K562 (cell line): ENCODE measurements around the gene SERHL2. TPM values are rescaled to one million over a fixed set of nuclear protein-coding genes. Genes with fewer than 3 reads are reported as not detected.

Experiments used
- C11orf30 ChIP-seq: fragments of 450-650 bp; IDR thresholded peaks from 2 replicates; pipeline ENCODE4 v1.6.1; 2016; ENCODE audit warnings: low read depth, mild to moderate bottlenecking
- CBX2 ChIP-seq: fragments of 200-600 bp; sonication (generic); IDR thresholded peaks from one replicate; pipeline ENCODE4 v1.6.1; 2012; ENCODE audit warnings: mild to moderate bottlenecking, low read length, inconsistent platforms; ENCODE audit not compliant: insufficient read depth, poor library complexity, severe bottlenecking
- CC2D1A ChIP-seq: fragments of 450-650 bp; IDR thresholded peaks from 2 replicates; pipeline ENCODE4 v1.6.1; 2017; ENCODE audit warnings: mild to moderate bottlenecking
- CHAMP1 ChIP-seq: fragments of 450-650 bp; IDR thresholded peaks from 2 replicates; pipeline ENCODE4 v1.6.1; 2016; ENCODE audit warnings: mild to moderate bottlenecking
- E2F6 ChIP-seq, 2 experiments: IDR thresholded peaks; 2 replicates each; pipeline ENCODE4 v1.6.1; 2011; ENCODE audit warnings: borderline replicate concordance in 1 of 2, control low read depth in 1 of 2, low read depth in 1 of 2, low read length in 1 of 2, mild to moderate bottlenecking in 1 of 2, mixed read lengths in 1 of 2, moderate library complexity in 1 of 2; ENCODE audit not compliant: insufficient read depth in 1 of 2, insufficient read length in 1 of 2, poor library complexity in 1 of 2, severe bottlenecking in 1 of 2; ENCODE audit errors: extremely low read depth in 1 of 2
- EP400 ChIP-seq: fragments of 450-650 bp; IDR thresholded peaks from 2 replicates; pipeline ENCODE4 v1.6.1; 2017; ENCODE audit warnings: antibody characterized with exemption, mild to moderate bottlenecking, moderate library complexity
- ETS1 ChIP-seq: conservative IDR thresholded peaks from 2 replicates; pipeline ENCODE4 v1.6.1; 2011; ENCODE audit warnings: low read depth, mild to moderate bottlenecking, low read length; ENCODE audit not compliant: control insufficient read depth
- FOXP1 ChIP-seq: sonication (generic); formaldehyde crosslinking; IDR thresholded peaks from 2 replicates; pipeline ENCODE4 v1.8.0; 2022; ENCODE audit warnings: mild to moderate bottlenecking, missing genetic modification reagents
- GTF2E2 ChIP-seq: fragments of 200-800 bp; sonication (Bioruptor generic); IDR thresholded peaks from 2 replicates; pipeline ENCODE4 v1.6.1; 2016; ENCODE audit warnings: missing genetic modification characterization, missing compliant biosample characterization
- MNT ChIP-seq, 2 experiments: fragments of 450-650 bp; conservative IDR thresholded peaks; 2 replicates each; pipeline ENCODE4 v1.6.1; 2017; ENCODE audit warnings: mild to moderate bottlenecking in 2 of 2, moderate library complexity in 2 of 2
- PHF8 ChIP-seq: fragments of 200-600 bp; sonication (generic); IDR thresholded peaks from 2 replicates; pipeline ENCODE4 v1.6.1; 2012; ENCODE audit warnings: mixed run types, mild to moderate bottlenecking, inconsistent platforms, low read length, moderate library complexity, borderline replicate concordance
- RBFOX2 ChIP-seq: fragments of 200-400 bp; formaldehyde crosslinking; IDR thresholded peaks from 2 replicates; pipeline ENCODE4 v1.6.1; 2017; ENCODE audit warnings: low read depth, mild to moderate bottlenecking, low read length, moderate library complexity
- SAFB ChIP-seq: fragments of 200-400 bp; formaldehyde crosslinking; IDR thresholded peaks from 2 replicates; pipeline ENCODE4 v1.6.1; 2017; ENCODE audit warnings: low read depth, low read length, borderline replicate concordance
- THRA ChIP-seq: fragments of 450-650 bp; IDR thresholded peaks from 2 replicates; pipeline ENCODE4 v1.6.1; 2017; ENCODE audit warnings: mild to moderate bottlenecking, moderate library complexity
- YY1 ChIP-seq, 3 experiments: IDR thresholded peaks; 2 replicates each; pipeline ENCODE4 v1.6.1; 2011; ENCODE audit warnings: low read length in 2 of 3, mild to moderate bottlenecking in 2 of 3, moderate library complexity in 2 of 3, borderline replicate concordance in 1 of 3, control low read depth in 1 of 3, low read depth in 1 of 3; ENCODE audit not compliant: insufficient read depth in 3 of 3, insufficient replicate concordance in 2 of 3, control insufficient read depth in 1 of 3, insufficient read length in 1 of 3; ENCODE audit errors: extremely low read depth in 1 of 3
- polyA plus RNA-seq, 8 experiments: library from polyadenylated mRNA; depleted of rRNA in 4 of 8; stranded (reverse) in 5 of 8; unstranded in 3 of 8; fragments of >200 nt; fragmentation: Nextera tagmentation in 2 of 8; fragmentation: Illumina TruSeq in 1 of 8; extraction: Ambion mirVana in 2 of 8; extraction: Trizol in 1 of 8; gene quantifications; 2 replicates each; pipeline versions ENCODE4 v1.2.1 to v1.2.3, GENCODE V29; 2011 to 2014; ENCODE audit warnings: inconsistent platforms in 1 of 8, missing spikeins in 1 of 8
- total RNA-seq, 7 experiments: library from RNA; depleted of rRNA in 6 of 7; stranded (reverse); fragments of >200 nt in 6 of 7; fragmentation: Illumina TruSeq in 2 of 7; extraction: Trizol in 2 of 7; gene quantifications; 2 replicates each; pipeline versions ENCODE4 v1.2.1 to v1.2.3, GENCODE V29; 2011 to 2021; ENCODE audit warnings: low replicate concordance in 1 of 7

The SERHL2 gene
- total and polyA plus RNA-seq, 9 of the 15 experiments (the other 6 are each of a cell fraction or from before 2014, with no cell fraction given), result 19.9 to 62.6 (median 25.2) TPM

GRCh38 chr22:42581762-42582716 lies 28.3 kb downstream of the SERHL2 start (continued):
- TF ChIP-seq YY1 (IDR thresholded peaks at IDR 0.05; ENCODE audit: borderline replicate concordance in 1 of 3, control insufficient read depth in 1 of 3, extremely low read depth in 1 of 3, insufficient read depth in 3 of 3, insufficient read length in 1 of 3, insufficient replicate concordance in 2 of 3, low read depth in 1 of 3, low read length in 2 of 3), result peak; percentile 59 to 94 (median 90)
- TF ChIP-seq SAFB, result peak; percentile 31; the same call in 1 of the 2 replicates
- TF ChIP-seq C11orf30, result peak; percentile 78
- no peak for TF ChIP-seq THRA
- TF ChIP-seq CBX2, result no peak
- peak in 1 of 2 experiments; percentile 64 for TF ChIP-seq E2F6 (IDR thresholded peaks at IDR 0.05; ENCODE audit: borderline replicate concordance in 1 of 2, extremely low read depth in 1 of 2, insufficient read depth in 1 of 2, insufficient read length in 1 of 2, low read depth in 1 of 2, low read length in 1 of 2, poor library complexity in 1 of 2, severe bottlenecking in 1 of 2)
- no peak for TF ChIP-seq GTF2E2
- TF ChIP-seq ETS1, result peak; percentile 55; the same call in 1 of the 2 replicates
- peak; percentile 58; the same call in 1 of the 2 replicates for TF ChIP-seq EP400
- TF ChIP-seq FOXP1 (CRISPR knock-in tag), result no peak
- no peak for TF ChIP-seq CC2D1A
- TF ChIP-seq PHF8, result peak; percentile 76; the same call in 1 of the 2 replicates
- TF ChIP-seq RBFOX2, result peak; percentile 81
- peak; percentile 7 to 69; a peak in 2 of 4 replicates for TF ChIP-seq MNT (conservative IDR thresholded peaks at IDR 0.05)
- no peak for TF ChIP-seq CHAMP1
